Stimulated activated effector memory CD8-positive, alpha-beta T cell treated with anti-CD3 and anti-CD28 coated beads, Interleukin-12 subunit alpha, Interleukin-12 subunit beta, amount 100 ng/mL, for 72 hours (primary cell): ENCODE data around the gene SLITRK3.

Experiments
- ATAC-seq: fragments of 150-1000 bp; cut with Tn5 transposase; 2 replicates; pipeline ENCODE4 v1.10.0; 2021
- DNase-seq, 2 donors: peaks; one replicate each; pipeline ENCODE4 v3.0.0; 2021 to 2022; ENCODE audit warnings: low spot score in 2 of 2
- H3K27ac Mint-ChIP-seq: one replicate; pipeline ENCODE4 v1.8.0; 2022; ENCODE audit warnings: mild to moderate bottlenecking, mixed read lengths
- H3K36me3 Mint-ChIP-seq: one replicate; pipeline ENCODE4 v1.8.0; 2022; ENCODE audit warnings: mild to moderate bottlenecking, mixed read lengths
- H3K4me1 Mint-ChIP-seq: one replicate; pipeline ENCODE4 v1.8.0; 2022; ENCODE audit warnings: mixed read lengths
- H3K4me3 Mint-ChIP-seq: one replicate; pipeline ENCODE4 v1.8.0; 2022; ENCODE audit warnings: mild to moderate bottlenecking, mixed read lengths
- H3K9me3 Mint-ChIP-seq: one replicate; pipeline ENCODE4 v1.8.0; 2022; ENCODE audit warnings: mixed read lengths

Gene SLITRK3

GRCh38 chr3:165196577-165197480, 645 bp upstream of the SLITRK3 start:
- peak overlapping the region; percentile 27 for H3K4me3 Mint-ChIP-seq
- ATAC-seq = no peak
- H3K27ac Mint-ChIP-seq = no peak overlapping the region
- peaks cover 11% of the 10 kb centered on the region for H3K4me1 Mint-ChIP-seq
- H3K9me3 Mint-ChIP-seq = peaks cover 3% of the 10 kb centered on the region
- no peaks in the 10 kb centered on the region for H3K36me3 Mint-ChIP-seq
- no peak for DNase-seq

DNA sequence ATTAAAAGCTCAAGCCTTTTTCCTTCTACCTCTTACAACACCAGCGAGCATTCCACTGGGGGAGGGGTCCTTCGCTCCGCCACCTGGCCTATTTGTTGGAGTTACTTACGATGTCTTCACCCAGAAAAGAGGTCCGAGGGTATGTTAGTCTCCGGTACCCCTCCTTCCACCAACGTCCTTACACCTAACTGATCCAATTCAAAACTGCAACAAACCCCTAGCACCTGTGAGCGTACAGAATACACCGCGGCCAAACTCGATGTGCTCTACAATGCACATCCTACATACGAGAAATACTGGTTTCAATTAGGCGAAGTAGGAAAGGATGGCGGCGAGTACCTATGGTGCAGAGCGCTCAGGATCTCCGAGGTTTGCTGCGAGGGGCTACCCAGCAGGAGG, 944 bp downstream of the SLITRK3 start:
- Mint-ChIP-seq H3K4me3 (no peak overlapping the region), H3K27ac (no peak overlapping the region)
- DNase-seq = no peak

GRCh38 chr3:165194511-165195240, 1.5 kb downstream of the SLITRK3 start:
- no peaks in the 10 kb centered on the region for H3K36me3 Mint-ChIP-seq
- H3K4me3 Mint-ChIP-seq = no peak overlapping the region
- no peak for DNase-seq
- ATAC-seq = no peak
- H3K4me1 Mint-ChIP-seq = peaks cover 11% of the 10 kb centered on the region
- no peak overlapping the region for H3K27ac Mint-ChIP-seq
- H3K9me3 Mint-ChIP-seq = peaks cover 3% of the 10 kb centered on the region

More for the DNA sequence above, 944 bp downstream of the SLITRK3 start:
- no peak for ATAC-seq
- Mint-ChIP-seq H3K9me3 (peaks cover 3% of the 10 kb centered on the region), H3K4me1 (peaks cover 11% of the 10 kb centered on the region), H3K36me3 (no peaks in the 10 kb centered on the region)

DNA sequence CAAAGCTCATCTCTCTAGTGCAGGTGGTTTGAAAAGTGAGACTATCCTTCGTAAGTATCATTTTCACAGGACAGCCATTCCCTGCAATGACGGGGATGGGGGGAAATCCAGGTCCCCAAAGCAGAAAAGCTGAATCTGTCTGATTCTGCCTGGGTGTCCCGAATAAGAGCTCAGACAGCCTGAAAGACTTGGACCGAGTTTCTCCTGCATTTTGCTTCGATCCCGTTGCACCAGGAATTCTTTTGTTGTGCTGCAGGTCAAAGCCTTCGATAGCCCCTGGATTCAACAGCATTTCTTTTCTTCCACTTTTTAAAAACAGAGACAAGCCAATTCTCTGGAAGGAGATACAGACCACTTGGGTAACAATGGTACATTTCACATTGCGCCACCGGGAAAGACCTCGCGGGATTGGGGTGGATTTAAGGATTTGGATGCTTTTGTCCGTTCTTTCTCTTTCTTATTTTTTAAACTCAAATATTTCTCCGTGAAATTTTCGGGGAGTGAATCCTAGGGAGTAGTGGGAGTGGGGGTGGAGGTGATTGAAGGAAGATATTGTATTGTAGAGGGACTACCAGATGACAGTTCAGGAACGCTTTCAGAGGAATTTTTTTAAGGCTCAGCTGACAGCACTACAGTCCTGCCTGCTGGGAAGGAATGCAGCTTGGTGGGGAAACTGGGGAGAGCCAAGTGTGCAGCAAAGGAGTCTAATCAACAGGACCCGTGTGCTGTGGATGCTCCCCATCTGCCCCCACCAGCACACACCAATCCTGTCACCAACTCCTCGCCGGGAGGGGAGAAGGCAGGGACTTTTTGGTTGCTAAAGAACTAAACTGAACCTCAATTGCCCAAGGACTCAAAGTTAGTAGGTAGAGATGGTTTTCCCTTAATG, 2.6 kb downstream of the SLITRK3 start:
- H3K27ac Mint-ChIP-seq = no peak overlapping the region
- H3K9me3 Mint-ChIP-seq = peaks cover 3% of the 10 kb centered on the region
- H3K4me3 Mint-ChIP-seq = no peak overlapping the region
- DNase-seq (no peak), ATAC-seq (no peak)
- peaks cover 11% of the 10 kb centered on the region for H3K4me1 Mint-ChIP-seq
- no peaks in the 10 kb centered on the region for H3K36me3 Mint-ChIP-seq

GRCh38 chr3:165192610-165193192, 3.5 kb downstream of the SLITRK3 start:
- no peak overlapping the region for H3K4me3 Mint-ChIP-seq
- ATAC-seq = no peak
- H3K36me3 Mint-ChIP-seq = no peaks in the 10 kb centered on the region
- no peak for DNase-seq
- peaks cover 11% of the 10 kb centered on the region for H3K4me1 Mint-ChIP-seq
- peaks cover 3% of the 10 kb centered on the region for H3K9me3 Mint-ChIP-seq
- H3K27ac Mint-ChIP-seq = no peak overlapping the region

GRCh38 chr3:165191491-165191890, 4.7 kb downstream of the SLITRK3 start:
- no peak for ATAC-seq

DNA sequence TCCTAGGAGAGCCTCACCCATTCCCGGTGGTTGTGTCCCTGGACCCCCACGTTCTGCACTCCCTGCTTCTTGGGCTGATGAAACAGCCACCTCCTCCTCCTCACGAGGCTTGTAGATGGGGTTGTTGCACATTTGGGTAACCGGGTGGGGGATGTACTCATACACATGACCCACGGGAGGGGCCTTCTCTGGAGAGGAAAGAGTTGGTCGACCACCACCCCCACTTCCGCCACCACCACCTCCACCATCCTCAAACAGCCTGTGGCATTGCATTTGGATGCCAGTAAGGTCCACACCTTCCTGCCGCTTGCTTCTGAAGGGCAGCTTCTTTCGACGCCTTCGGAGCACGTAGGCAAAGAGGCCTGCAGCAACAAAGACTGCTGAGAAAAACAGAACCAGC, 7.7 kb downstream of the SLITRK3 start:
- no peak overlapping the region for H3K4me3 Mint-ChIP-seq
- ATAC-seq = no peak
- H3K36me3 Mint-ChIP-seq = no peaks in the 10 kb centered on the region
- DNase-seq = no peak
- no peaks in the 10 kb centered on the region for H3K9me3 Mint-ChIP-seq
- H3K4me1 Mint-ChIP-seq = no peaks in the 10 kb centered on the region
- H3K27ac Mint-ChIP-seq = no peak overlapping the region

More at GRCh38 chr3:165191491-165191890, 4.7 kb downstream of the SLITRK3 start:
- Mint-ChIP-seq H3K9me3 (no peaks in the 10 kb centered on the region), H3K4me3 (no peak overlapping the region), H3K4me1 (peaks cover 5% of the 10 kb centered on the region), H3K27ac (no peak overlapping the region), H3K36me3 (no peaks in the 10 kb centered on the region)
- no peak for DNase-seq

GRCh38 chr3:165185707-165186327, 10.4 kb downstream of the SLITRK3 start:
- DNase-seq (no peak), ATAC-seq (peak; percentile 57)
- H3K27ac Mint-ChIP-seq = no peak overlapping the region
- H3K9me3 Mint-ChIP-seq = no peaks in the 10 kb centered on the region
- H3K4me1 Mint-ChIP-seq = no peaks in the 10 kb centered on the region
- H3K36me3 Mint-ChIP-seq = no peaks in the 10 kb centered on the region
- no peak overlapping the region for H3K4me3 Mint-ChIP-seq

GRCh38 chr3:165181556-165181955, 14.6 kb downstream of the SLITRK3 start:
- ATAC-seq (no peak), DNase-seq (no peak)
- Mint-ChIP-seq H3K9me3 (peaks cover 4% of the 10 kb centered on the region), H3K4me3 (no peak overlapping the region), H3K27ac (no peak overlapping the region), H3K4me1 (no peaks in the 10 kb centered on the region), H3K36me3 (no peaks in the 10 kb centered on the region)

GRCh38 chr3:165170236-165170635, 25.9 kb downstream of the SLITRK3 start:
- Mint-ChIP-seq H3K4me1 (no peaks in the 10 kb centered on the region), H3K27ac (no peak overlapping the region), H3K9me3 (peaks cover 13% of the 10 kb centered on the region), H3K4me3 (no peak overlapping the region), H3K36me3 (no peaks in the 10 kb centered on the region)
- DNase-seq (no peak), ATAC-seq (no peak)

GRCh38 chr3:165169368-165169767, 26.8 kb downstream of the SLITRK3 start:
- DNase-seq (no peak), ATAC-seq (no peak)
- no peak overlapping the region for H3K4me3 Mint-ChIP-seq
- H3K4me1 Mint-ChIP-seq = no peaks in the 10 kb centered on the region
- H3K36me3 Mint-ChIP-seq = no peaks in the 10 kb centered on the region
- peaks cover 13% of the 10 kb centered on the region for H3K9me3 Mint-ChIP-seq
- H3K27ac Mint-ChIP-seq = no peak overlapping the region

DNA sequence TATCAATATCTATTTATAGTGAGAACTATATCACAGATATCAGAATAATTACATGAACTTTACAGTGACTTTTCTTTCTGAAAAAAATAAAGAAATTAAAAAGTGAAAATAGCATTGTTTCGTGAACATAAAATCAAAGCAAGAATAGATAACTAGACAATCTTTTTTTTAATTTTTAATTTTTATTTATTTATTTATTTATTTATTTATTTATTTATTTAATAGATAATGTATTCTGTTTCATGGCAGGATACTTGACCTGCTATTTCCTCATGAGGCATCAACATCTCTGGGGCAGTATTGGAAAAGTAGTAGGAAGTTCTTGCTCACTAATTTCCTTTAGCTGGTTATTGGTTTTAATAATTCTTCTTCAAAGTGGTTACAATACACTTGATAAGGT, 33.3 kb downstream of the SLITRK3 start:
- H3K9me3 Mint-ChIP-seq = peaks cover 21% of the 10 kb centered on the region
- no peaks in the 10 kb centered on the region for H3K4me1 Mint-ChIP-seq
- no peaks in the 10 kb centered on the region for H3K36me3 Mint-ChIP-seq
- DNase-seq (no peak), ATAC-seq (no peak)
- no peak overlapping the region for H3K4me3 Mint-ChIP-seq
- no peak overlapping the region for H3K27ac Mint-ChIP-seq

- H3K36me3 Mint-ChIP-seq = no peaks in the 10 kb centered on the region
- ATAC-seq = no peak
- H3K27ac Mint-ChIP-seq = no peak overlapping the region
- no peaks in the 10 kb centered on the region for H3K4me1 Mint-ChIP-seq
- peaks cover 14% of the 10 kb centered on the region for H3K9me3 Mint-ChIP-seq
- DNase-seq = no peak
- H3K4me3 Mint-ChIP-seq = no peak overlapping the region
Measured at GRCh38 chr3:165159760-165160421, 36.3 kb downstream of the SLITRK3 start.

- ATAC-seq = no peak
- DNase-seq = no peak
- no peak overlapping the region for H3K27ac Mint-ChIP-seq
- no peaks in the 10 kb centered on the region for H3K4me1 Mint-ChIP-seq
- no peaks in the 10 kb centered on the region for H3K36me3 Mint-ChIP-seq
- no peak overlapping the region for H3K4me3 Mint-ChIP-seq
- peaks cover 11% of the 10 kb centered on the region for H3K9me3 Mint-ChIP-seq
Measured at GRCh38 chr3:165158011-165158410, 38.2 kb downstream of the SLITRK3 start.
